Skeletal muscle cell (primary cell): ENCODE measurements around the gene RASGEF1B.

Source experiments
- DNase-seq: peaks from one replicate; pipeline ENCODE4 v3.0.0-alpha.2; 2010; ENCODE audit warnings: low read depth
- H3K4me3 ChIP-seq: 2 replicates; pipeline ENCODE4 v1.5.1; 2011; ENCODE audit warnings: low read depth, mild to moderate bottlenecking, control low read depth, low read length, moderate library complexity

RASGEF1B gene

DNA sequence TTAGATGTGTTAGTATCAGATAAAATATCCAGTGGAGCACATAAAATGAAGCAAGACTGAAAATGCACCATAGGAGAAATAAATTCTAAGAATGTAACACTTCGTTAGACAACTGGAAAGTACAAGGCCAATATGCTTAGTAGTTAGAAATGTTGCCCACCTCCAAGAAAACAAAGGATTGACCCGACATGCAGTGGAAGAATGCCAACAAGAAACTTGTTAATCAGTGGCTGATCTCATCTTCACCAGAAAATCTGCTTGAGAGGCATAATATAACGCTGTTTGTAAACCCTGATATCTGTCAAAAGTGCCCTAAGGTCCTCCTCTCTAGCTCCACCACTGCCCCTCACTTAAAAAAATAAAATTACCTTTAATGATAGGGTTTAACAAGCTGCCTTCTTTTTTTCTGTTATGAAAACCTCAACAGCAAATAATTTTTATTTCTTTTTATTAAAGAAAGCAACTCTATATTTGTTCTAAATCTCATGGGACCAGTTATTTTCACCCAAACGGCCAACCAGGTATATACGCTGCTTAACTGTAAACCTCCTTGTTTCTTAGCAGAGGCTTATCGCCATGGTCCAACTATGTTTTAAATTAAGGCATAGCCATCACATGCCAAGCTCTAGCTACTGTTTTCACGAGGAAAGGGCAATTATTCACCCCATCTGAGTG lies 1.8 kb downstream of the RASGEF1B start:
- H3K4me3 ChIP-seq: no peak overlapping the region
- no peak for DNase-seq

DNA sequence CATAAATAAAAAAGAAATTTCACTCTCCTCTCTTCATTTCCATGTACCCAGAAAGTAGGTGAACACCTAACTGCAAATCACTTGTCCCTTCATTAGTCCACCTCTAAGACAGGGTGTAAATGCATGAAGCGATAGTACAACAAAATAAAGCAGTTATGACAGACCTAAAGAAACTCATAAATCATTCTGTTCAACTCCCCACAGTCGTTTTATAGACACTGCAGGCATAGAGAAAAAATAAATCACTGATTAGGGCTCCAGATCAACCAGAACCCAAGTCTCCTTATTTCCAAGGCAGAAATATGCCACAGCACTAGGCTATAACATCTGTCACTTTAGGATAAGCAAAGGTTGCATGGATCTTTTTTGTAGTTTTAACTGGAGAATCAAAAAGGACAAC lies 3.0 kb downstream of the RASGEF1B start:
- H3K4me3 ChIP-seq: no peak overlapping the region
- no peak for DNase-seq

DNA sequence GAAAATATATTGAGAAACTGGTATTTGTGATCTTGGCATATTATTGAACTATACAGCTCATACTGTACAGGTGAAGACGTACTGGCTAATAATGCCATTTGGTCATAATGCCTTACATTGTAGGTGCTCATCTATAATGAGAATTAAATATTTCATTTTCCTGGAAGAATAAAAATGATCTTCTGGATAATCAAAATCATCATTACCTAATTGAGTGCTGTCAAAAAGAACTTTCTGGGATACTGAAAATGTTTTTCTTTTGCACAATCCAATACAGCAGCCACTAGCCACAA lies 4.1 kb downstream of the RASGEF1B start:
- H3K4me3 ChIP-seq: no peak overlapping the region
- no peak for DNase-seq

DNA sequence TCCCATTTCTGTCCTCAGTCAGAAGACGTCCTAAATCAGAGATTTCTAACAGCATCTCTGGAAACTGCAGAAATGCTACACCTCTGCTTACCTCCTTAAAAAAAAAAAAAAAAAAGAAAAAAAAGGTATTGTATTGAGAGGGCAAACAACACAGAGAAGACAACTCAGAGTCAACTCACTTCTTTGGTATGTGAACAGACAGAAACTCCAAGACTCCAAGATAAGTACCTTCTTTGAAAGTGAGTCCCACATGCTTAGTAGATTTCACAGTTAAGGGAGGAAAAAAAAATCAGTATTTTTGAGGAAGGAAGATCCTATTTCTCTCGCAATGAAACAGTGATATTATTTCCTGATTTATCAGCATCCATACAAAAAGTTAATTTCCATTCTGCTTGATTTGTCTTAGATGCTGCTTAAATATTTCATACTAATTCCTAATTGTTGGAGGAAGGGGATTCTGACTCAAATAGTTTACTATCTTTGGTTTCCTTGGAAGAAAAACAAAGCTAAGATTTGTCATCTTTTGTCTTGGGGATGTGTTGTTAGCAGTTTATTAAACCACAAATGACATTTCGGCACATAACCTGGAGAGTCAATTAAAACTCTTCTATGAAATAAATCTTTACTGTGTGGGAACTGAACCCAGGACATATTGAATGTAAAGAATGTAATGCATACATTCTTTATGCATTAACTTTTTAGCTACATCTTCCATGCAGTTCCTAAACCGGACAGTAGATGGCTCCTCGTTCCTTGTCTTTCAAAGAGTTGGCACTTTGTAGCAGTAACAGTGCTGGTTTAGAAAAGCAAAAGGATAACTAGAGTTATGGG lies 4.7 kb downstream of the RASGEF1B start:
- H3K4me3 ChIP-seq: no peak overlapping the region
- no peak for DNase-seq

DNA sequence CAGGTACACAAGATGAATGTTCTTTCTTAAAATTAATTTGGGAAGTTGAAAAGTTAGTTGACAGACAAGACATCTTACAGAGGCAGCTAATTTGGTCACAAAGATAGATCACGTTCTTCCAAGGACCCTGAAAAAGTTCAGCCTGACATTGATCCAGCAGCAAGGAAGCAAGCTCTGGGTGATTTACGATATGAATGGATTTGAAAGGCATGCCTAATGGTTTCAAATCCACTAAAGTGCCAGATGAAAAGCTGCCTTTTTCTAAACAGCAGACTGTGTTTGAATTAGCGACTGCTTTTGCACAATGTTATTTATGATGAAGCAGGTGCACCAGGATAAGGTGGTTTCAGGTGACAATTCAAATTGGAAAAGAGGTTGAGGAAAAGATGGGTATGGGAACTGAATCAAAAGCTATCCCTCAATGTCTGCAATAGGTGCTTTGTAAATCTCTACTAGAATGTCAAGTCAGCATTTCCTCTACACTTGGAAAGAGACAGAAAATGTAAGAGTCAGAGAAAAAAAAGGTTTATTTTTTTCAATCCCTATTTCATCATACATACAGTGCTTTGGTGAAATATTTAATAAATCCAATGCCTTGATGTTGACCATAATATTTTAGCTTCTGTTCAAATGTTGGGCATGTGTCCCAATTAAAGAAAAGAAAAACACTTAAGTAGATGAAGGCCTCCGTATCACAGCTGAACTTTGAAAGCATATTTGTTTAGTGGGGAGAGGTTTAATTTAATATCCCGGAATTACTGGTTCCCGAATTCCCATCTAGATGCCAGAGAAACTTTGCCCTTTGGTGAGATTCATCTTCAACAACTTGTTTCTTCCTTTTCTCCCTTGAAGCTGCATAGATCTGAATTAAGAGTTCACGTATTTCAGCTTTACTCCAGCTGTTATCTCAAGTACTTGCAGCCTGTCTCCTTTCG lies 6.0 kb downstream of the RASGEF1B start:
- H3K4me3 ChIP-seq: no peak overlapping the region
- DNase-seq: no peak

DNA sequence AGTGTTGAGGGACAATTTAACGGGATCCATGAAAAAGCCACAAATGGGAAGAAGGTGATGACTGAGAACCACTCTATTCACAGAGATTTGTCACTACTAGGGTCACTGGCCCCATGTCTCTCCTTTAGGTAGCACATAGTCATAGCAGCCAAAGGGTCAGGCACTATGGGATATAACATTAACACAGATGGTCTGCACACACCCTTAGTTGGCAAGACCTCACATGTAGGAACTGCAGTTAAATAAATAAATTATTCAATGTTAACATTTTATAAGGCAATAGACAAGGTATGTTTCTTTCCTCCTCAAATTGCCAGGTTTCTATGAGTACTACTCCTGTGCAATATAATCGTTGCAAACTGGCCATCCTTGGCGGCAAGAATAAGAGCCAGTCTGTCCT lies 10.9 kb downstream of the RASGEF1B start:
- H3K4me3 ChIP-seq: no peak overlapping the region
- DNase-seq: no peak

DNA sequence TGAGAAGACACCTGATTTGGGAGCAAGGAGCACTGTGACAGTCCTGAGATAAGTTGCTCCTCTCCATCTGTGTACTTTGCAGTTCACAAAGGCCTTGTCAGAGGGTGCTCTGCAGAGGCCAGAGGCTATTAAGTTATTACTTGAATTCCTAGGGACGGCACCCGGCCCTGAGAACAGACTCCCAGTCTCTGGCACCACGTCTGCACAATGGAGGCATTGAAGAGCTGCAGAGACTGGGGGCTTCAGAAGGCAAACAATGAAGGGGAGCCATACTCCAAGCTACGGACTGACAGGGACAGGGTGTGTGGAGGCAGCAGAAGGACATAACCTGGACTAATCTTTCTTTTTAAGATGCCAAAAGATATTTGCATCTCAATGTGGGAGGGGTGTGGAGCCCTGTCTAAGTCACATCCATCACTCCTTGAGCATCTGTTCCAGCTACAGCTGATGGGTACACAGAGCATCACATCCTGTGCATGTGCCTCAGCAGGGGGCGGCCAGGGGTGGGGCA lies 11.5 kb downstream of the RASGEF1B start:
- H3K4me3 ChIP-seq: no peak overlapping the region
- no peak for DNase-seq

DNA sequence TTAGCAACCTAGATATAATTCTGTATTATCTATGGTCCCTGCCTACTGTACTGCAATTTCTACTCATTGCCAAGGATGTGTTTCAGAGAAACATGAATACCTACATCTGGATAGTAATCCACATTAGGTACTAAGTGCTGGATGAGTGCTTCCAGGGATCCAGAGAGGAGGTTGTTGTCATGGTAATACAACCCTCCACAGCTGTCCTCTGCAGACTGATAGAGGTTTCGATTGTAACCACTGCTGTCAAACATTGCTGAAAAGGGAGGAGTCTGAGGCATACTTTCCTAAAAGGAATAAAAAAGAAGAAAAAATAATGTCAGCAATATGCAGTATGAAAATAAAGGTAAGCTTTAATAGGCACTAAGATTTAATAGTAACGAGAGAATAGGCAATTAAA lies 12.5 kb downstream of the RASGEF1B start:
- no peak for DNase-seq
- no peak overlapping the region for H3K4me3 ChIP-seq

DNA sequence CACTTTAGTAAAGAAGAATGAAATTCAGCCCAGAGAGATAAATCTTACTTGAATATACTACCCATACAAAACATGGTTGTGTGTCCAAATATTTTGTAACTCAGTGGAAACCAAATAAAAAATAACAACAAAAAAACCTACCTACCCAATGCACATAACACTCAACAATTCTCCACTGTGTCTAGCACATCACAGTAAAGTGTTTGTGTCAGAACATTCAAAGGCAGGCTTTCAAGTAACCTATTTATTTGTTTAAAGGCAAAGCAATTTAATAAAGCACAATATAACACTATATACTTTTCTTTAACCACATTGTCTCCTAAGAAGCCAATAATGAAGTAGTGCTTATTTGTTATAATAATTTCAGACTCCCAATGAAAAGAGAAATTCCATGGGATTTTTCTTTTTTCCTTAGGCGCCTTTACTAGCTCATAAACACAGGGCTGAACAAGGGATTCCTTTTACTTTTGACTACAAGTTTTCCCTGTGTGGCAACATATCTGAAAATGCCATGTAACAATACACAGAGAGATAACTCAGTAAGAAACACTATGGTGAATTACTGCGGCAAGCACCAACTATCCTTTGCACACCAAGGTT lies 13.7 kb downstream of the RASGEF1B start:
- no peak overlapping the region for H3K4me3 ChIP-seq
- DNase-seq: no peak

DNA sequence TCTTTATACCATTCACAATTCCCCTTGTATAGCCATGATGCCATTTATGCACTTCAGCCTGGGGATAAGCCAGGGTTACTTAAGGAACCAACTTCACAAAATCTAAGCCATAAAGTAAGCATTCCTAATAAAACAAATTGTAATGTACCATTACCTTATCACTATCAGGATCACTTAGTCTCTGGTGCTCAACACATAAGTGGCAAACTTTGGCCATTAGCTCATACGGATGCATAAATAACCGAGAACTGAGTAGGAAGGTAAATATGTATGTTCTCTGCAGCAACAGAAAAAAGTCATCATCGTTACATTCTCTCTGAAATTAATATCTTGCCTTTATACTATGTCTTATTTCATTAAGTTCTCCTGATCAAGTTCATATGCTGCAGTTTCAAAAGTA lies 14.4 kb downstream of the RASGEF1B start:
- DNase-seq: no peak
- no peak overlapping the region for H3K4me3 ChIP-seq

DNA sequence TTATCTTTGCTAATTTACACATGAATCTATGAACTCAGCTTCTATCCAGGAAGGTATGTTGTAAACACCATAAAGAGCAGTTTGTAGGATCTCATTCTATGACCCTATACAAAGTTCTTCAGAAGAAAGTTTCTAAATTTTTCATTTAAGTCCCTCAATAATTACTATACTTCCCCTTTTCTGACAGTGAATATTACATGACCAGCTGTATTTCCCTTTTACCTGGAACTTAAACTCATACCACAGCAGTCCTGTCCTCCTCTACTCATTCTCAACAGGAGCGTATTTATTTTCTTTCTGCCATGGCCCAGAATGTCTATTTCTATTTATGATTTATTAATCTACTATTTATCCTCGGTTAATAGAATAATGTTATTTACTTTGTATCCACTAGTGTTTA lies 15.8 kb downstream of the RASGEF1B start:
- H3K4me3 ChIP-seq: no peak overlapping the region
- DNase-seq: no peak

DNA sequence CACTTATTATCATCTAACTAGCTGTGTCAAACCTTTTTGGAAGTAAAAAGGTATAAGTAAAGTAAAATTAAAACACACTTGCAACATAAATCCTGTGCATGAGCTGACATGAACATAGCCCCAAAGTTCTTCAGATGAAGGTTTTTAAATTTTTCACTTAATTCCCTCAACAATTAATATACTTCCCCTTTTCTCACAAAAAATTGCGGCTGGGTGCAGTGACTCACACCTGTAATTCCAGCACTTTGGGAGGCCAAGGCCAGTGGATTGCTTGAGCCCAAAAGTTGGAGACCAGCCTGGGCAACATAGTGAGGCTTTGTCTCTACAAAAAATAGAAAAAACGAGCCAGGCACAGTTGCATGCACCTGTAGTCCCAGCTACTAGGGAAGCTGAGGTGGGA lies 16.8 kb downstream of the RASGEF1B start:
- no peak for DNase-seq
- no peak overlapping the region for H3K4me3 ChIP-seq

DNA sequence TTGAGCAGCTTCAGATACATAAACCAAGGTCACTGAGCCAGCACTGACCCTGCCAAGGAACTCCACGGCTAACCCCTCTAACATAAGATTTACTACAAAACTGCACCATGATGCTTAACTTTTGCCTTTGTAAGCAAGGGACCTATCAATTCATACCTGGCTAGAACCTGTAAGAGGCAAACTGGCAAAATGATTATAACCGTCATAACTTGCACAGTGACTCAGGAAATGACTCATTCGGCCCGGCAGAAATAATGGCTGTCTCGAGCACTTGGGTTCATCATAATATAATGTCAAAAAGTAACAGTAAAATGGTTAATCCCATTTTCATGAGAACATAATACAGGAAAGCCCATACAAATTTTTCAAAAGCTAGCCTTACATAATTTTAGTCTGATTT lies 17.2 kb downstream of the RASGEF1B start:
- DNase-seq: no peak
- H3K4me3 ChIP-seq: no peak overlapping the region

DNA sequence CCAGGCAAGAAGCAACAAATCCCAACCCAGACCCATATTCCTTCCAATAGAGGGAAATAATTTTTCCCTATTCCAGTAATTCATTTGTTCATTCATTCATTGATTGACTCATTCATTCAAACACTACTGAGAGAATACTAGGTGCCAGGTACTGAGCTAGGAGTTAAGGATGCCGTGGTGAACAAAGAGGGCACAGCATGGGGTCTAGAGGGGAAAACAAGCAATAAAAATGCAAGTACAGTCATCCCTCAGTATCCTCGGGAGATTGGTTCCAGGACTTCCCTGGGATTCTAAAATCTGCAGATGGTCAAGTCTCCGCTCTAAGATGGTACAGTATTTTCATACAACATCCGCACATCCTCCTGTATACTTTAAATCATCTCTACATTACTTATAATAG lies 18.7 kb downstream of the RASGEF1B start:
- no peak overlapping the region for H3K4me3 ChIP-seq
- DNase-seq: no peak

DNA sequence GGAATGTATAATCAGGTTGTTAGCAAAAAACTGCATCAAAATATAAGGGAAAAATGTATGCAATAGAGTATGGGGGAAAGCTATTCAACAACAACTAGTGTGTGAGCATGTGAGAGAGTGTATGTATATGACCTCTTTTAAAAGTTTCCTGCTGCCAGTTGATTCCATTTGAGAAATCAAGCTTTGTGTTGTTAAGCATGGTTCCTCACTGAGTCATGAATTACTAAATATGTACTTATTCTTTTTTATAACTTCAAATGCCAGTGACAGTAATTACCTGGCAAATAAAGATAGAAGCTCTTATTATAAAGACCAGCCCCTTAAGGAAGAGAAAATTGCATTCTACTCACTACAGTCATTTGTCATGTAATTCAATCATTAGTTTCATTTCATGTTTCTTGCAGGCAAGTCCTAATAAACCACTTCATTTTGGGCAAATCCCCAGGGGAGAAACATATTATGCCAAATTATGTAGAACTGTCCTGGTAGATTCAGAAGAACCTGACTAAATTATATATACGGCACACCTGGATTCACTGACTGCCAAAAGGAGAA lies 19.2 kb downstream of the RASGEF1B start:
- no peak overlapping the region for H3K4me3 ChIP-seq
- DNase-seq: no peak

DNA sequence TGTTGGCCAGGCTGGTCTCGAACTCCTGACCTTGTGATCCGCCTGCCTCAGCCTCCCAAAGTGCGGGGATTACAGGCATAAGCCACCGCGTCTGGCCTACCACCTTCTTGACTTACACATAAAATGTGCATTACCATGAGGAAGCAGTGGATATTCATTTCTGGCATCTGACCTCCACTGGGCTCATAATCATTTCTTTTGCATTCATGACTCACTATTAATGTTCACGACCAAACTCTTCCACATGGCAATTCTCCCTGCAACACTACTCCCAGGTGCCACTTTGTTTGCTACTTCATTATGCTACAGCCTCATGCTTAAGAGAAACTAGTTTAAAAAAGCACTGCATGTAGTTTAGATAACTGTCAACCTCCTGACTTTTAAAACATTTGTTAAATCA lies 22.7 kb downstream of the RASGEF1B start:
- H3K4me3 ChIP-seq: no peak overlapping the region
- DNase-seq: no peak

DNA sequence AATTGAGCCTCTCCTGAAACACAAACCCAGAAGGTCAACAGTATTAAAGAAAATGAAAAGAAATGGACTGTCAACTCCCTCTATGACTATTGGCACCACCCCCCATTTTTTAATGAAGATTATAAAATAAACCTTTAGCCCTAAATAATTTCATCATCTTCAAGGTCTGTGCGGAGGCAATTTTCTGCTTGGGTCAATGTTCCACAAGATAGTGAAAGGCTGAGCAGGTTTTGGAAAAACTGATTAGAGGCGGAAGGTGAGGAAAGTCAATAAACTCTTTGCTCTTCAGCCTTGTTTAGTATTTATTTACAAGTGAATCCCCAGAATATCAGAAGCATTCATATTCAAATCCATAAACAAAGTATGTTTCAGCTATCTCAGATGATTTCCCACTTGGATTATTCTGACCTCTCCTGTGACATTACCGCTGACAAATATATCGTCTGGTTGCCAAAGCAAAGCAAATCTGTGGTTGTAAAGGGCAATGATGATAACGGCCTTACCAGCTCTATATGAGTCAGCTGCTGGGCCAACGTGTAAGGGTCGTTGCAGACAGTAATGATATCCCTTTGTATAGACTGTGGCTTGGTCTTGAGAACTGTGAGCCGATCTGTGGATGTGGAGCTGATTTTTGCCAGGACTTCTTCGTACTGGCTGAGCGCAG lies 24.0 kb downstream of the RASGEF1B start:
- no peak overlapping the region for H3K4me3 ChIP-seq
- no peak for DNase-seq

DNA sequence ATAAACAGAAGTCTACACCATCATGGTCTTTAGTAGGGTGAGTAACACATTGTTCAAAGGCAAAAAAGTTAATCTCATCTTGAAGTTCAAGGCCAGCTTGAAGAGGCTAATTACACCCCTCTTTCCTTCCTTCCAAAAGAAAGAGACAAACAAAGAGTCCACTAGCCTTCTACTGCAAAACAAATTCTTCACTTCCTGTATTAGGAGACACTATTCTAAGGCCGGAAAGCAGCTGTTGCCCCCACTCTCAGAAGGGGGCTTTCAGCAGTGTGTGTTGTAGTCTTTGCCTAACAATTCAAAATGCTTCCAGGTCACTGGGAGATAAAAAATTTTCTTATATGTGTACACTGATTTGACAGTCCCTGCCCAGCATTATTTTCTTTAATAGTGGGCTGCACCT lies 25.1 kb downstream of the RASGEF1B start:
- no peak for DNase-seq
- no peak overlapping the region for H3K4me3 ChIP-seq

DNA sequence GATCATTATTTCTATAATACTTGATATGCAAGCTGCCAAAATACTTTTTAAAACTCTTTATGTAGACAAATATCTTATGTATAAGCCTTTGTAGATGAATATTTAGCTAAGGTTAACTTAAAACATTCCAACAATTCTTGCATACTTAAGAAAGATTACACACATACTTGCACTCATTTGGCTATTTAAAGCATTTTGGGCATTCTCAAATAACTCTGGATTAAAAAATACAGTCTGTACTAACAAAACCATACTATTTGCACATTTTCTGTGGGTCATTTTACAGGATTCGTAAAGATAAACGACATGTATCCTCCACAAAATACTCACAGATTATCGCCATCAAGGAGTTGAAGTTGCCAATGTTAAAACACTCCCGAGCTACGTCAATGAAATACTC lies 26.5 kb downstream of the RASGEF1B start:
- no peak overlapping the region for H3K4me3 ChIP-seq
- no peak for DNase-seq
